HL-60 (cell line): Measurements from ENCODE around the gene PCBP4.

Experiments
- DNase-seq, 2 experiments: peaks; one replicate each; pipeline ENCODE4 v3.0.0-alpha.2; 2010 to 2020; ENCODE audit warnings: low read depth in 1 of 2, low spot score in 1 of 2
- H3K27ac ChIP-seq: fragments of 250-450 bp; sonication (Bioruptor Pico); replicated peaks from 2 replicates; pipeline ENCODE4 v1.5.1; 2020; ENCODE audit warnings: mild to moderate bottlenecking, moderate library complexity
- H3K27me3 ChIP-seq: fragments of 250-450 bp; sonication (Bioruptor Pico); 2 replicates; pipeline ENCODE4 v1.5.1; 2021; ENCODE audit warnings: mild to moderate bottlenecking, moderate library complexity; ENCODE audit not compliant: insufficient read depth, poor library complexity, severe bottlenecking
- H3K4me3 ChIP-seq: replicated peaks from 2 replicates; pipeline ENCODE4 v1.5.1; 2011; ENCODE audit warnings: mild to moderate bottlenecking, control low read depth, low read length; ENCODE audit not compliant: insufficient read depth
- CTCF ChIP-seq: IDR thresholded peaks from one replicate; pipeline ENCODE4 v1.5.1; 2011; ENCODE audit warnings: low read length, control low read depth, inconsistent platforms; ENCODE audit not compliant: insufficient read depth
- GABPA ChIP-seq: IDR thresholded peaks from 2 replicates; pipeline ENCODE4 v1.6.1; 2012; ENCODE audit warnings: low read depth
- POLR2AphosphoS5 ChIP-seq: IDR thresholded peaks from 2 replicates; pipeline ENCODE4 v1.6.1; 2012; ENCODE audit warnings: low read depth
- REST ChIP-seq: IDR thresholded peaks from 2 replicates; pipeline ENCODE4 v1.6.1; 2012; ENCODE audit warnings: low read depth; ENCODE audit not compliant: insufficient replicate concordance
- SPI1 ChIP-seq: IDR thresholded peaks from 2 replicates; pipeline ENCODE4 v1.6.1; 2012; ENCODE audit warnings: low read depth, mild to moderate bottlenecking, borderline replicate concordance

Gene PCBP4

GRCh38 chr3:51947215-51947900, 19.9 kb downstream of the PCBP4 start:
- TF ChIP-seq POLR2AphosphoS5 = no peak
- no peak for TF ChIP-seq REST
- TF ChIP-seq GABPA = no peak
- no peak for TF ChIP-seq SPI1
- no peak for TF ChIP-seq CTCF

GRCh38 chr3:51946796-51947195, 20.5 kb downstream of the PCBP4 start:
- Histone ChIP-seq H3K27me3 (no peaks in the 10 kb centered on the region), H3K4me3 (no peak overlapping the region), H3K27ac (no peak overlapping the region)
- no peak for DNase-seq
- TF ChIP-seq REST (no peak), SPI1 (no peak), CTCF (no peak), GABPA (no peak), POLR2AphosphoS5 (no peak)

More at GRCh38 chr3:51947215-51947900, 19.9 kb downstream of the PCBP4 start:
- no peaks in the 10 kb centered on the region for H3K27me3 ChIP-seq
- no peak overlapping the region for H3K4me3 ChIP-seq
- H3K27ac ChIP-seq = no peak overlapping the region
- no peak for DNase-seq

GRCh38 chr3:51945926-51946705, 21.1 kb downstream of the PCBP4 start:
- Histone ChIP-seq H3K4me3 (no peak overlapping the region), H3K27ac (no peak overlapping the region), H3K27me3 (no peaks in the 10 kb centered on the region)
- DNase-seq = no peak
- TF ChIP-seq REST = no peak
- no peak for TF ChIP-seq SPI1
- TF ChIP-seq CTCF = no peak
- TF ChIP-seq GABPA = no peak
- TF ChIP-seq POLR2AphosphoS5 = no peak
